Measurements from ENCODE around the gene AQP12B. TPM values are rescaled to one million over a fixed set of nuclear protein-coding genes. Genes with fewer than 3 reads are reported as not detected.

AQP12B gene
- total RNA-seq, 1 donor from 2014 or later = not detected

DNA sequence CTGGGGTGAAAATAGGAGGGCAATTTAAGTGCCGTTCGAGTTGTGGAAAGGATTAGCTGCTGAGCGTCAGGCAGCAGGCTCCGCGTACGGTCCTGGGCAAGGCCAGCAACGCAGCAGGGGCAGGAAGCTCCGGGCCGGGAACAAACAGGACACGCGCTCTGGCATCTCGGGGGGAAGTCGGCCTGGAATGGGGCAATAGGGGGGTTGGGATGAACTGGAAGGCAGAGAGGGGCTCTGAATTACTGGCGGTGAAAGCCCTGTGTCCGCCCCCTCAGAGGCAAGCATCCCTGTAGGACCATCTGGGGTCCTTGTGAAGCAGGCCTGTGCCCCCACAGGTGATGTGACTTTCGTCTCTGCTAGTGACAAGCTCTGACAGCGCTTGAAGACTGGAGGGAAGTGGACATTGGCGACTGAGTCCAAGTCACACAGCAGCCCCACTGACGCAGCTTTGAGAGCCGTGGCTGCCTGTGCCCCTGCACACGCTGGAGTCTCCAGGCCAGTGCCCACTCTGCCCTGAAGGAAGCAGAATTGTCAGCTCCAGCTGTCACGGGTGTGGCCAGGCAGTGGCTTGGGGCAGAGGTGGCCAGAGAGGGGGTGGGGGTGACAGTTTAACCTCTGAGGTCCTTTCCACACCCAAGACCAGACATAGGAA is 35.1 kb downstream of the AQP12B start:
- no peak overlapping the region for H3K4me3 Mint-ChIP-seq (ENCODE audit: unreplicated experiment)
- H3K9me3 Mint-ChIP-seq (ENCODE audit: unreplicated experiment) = peaks cover 10% of the 10 kb centered on the region
- DNase-seq = no peak
- peaks cover 6% of the 10 kb centered on the region for H3K4me1 Mint-ChIP-seq (ENCODE audit: low read depth, unreplicated experiment)
- H3K27me3 Mint-ChIP-seq (ENCODE audit: unreplicated experiment) = peaks cover 13% of the 10 kb centered on the region
- TF ChIP-seq, protein P1, sequence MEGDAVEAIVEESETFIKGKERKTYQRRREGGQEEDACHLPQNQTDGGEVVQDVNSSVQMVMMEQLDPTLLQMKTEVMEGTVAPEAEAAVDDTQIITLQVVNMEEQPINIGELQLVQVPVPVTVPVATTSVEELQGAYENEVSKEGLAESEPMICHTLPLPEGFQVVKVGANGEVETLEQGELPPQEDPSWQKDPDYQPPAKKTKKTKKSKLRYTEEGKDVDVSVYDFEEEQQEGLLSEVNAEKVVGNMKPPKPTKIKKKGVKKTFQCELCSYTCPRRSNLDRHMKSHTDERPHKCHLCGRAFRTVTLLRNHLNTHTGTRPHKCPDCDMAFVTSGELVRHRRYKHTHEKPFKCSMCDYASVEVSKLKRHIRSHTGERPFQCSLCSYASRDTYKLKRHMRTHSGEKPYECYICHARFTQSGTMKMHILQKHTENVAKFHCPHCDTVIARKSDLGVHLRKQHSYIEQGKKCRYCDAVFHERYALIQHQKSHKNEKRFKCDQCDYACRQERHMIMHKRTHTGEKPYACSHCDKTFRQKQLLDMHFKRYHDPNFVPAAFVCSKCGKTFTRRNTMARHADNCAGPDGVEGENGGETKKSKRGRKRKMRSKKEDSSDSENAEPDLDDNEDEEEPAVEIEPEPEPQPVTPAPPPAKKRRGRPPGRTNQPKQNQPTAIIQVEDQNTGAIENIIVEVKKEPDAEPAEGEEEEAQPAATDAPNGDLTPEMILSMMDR (IDR thresholded peaks at IDR 0.05; ENCODE audit: partially characterized antibody, unreplicated experiment) = no peak
- H3K36me3 Mint-ChIP-seq (ENCODE audit: unreplicated experiment) = peaks cover 5% of the 10 kb centered on the region
- H3K27ac Mint-ChIP-seq (ENCODE audit: unreplicated experiment) = no peak overlapping the region

DNA sequence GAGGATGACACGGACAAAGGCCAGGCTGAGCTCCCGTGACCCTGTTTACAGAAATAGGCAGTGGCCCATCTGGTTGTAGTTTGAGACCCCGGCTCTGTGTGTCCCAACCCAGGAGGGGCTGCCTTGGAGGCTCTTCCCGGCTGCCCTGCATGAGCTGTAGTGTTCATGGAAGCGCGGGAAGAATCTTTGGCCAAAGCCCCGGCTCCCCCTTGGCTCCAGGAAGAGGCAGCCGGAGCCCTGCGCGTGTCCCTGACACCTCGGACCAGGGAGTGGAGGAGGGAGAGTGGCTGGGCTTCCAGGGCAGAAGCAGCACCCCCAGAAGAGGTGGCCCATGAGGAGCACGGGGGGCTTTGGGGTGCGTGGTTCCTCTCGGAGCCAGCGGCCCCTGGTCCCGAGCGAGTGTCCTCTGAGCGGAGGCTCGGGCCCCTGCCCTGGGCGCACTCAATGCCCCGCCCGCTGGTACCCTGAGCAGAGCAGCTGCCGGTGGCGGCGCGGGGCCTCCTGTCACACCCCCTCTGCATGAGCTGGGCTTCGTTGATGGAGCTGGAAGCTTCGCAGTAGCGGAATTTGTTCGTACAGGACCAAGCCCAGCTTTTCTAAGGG is 35.7 kb downstream of the AQP12B start:
- no peak overlapping the region for H3K27ac Mint-ChIP-seq (ENCODE audit: unreplicated experiment)
- peaks cover 10% of the 10 kb centered on the region for H3K9me3 Mint-ChIP-seq (ENCODE audit: unreplicated experiment)
- TF ChIP-seq, protein P1 (IDR thresholded peaks at IDR 0.05; ENCODE audit: partially characterized antibody, unreplicated experiment) = no peak
- H3K4me1 Mint-ChIP-seq (ENCODE audit: low read depth, unreplicated experiment) = peaks cover 6% of the 10 kb centered on the region
- peaks cover 13% of the 10 kb centered on the region for H3K27me3 Mint-ChIP-seq (ENCODE audit: unreplicated experiment)
- no peak for DNase-seq
- H3K36me3 Mint-ChIP-seq (ENCODE audit: unreplicated experiment) = peaks cover 5% of the 10 kb centered on the region
- H3K4me3 Mint-ChIP-seq (ENCODE audit: unreplicated experiment) = no peak overlapping the region

DNA sequence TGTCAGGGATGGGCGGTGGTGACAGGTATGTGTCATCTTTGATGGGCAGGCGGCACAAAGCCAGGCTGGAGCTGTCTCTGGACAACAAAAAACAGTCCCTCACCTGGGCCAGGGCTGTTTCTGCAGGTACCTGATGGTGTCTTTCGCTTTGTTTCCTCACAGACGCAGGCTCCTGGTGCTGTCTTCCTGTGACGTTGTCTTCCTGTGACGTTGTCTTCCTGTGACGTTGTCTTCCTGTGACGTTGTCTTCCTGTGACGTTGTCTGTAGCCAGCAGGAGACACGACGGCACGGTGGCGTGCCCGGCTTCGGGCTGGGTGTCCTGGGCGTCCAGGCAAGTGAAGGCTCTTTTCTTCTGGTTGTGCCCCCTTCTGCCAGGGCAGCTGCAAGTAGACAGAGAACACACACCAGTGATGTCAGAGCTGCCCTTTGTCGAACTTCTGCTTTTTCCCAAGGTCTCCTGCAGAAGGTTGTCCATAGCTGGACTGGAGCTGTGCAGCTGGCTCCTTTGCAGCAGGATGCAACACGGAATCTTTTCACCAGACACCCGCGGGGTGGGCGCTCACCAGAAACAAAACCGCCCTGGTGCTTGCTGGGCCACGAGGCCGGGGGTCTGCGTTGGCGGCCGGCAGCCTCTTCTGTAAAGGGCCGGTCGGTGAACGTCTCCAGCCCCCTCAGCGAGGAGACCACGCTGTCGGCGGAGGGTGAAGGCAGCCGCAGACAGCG is 36.3 kb downstream of the AQP12B start:
- peaks cover 1% of the 10 kb centered on the region for H3K36me3 Mint-ChIP-seq (ENCODE audit: unreplicated experiment)
- peaks cover 6% of the 10 kb centered on the region for H3K4me1 Mint-ChIP-seq (ENCODE audit: low read depth, unreplicated experiment)
- no peak overlapping the region for H3K4me3 Mint-ChIP-seq (ENCODE audit: unreplicated experiment)
- H3K27me3 Mint-ChIP-seq (ENCODE audit: unreplicated experiment) = peaks cover 14% of the 10 kb centered on the region
- H3K27ac Mint-ChIP-seq (ENCODE audit: unreplicated experiment) = no peak overlapping the region
- TF ChIP-seq, protein P1 (IDR thresholded peaks at IDR 0.05; ENCODE audit: partially characterized antibody, unreplicated experiment) = no peak
- H3K9me3 Mint-ChIP-seq (ENCODE audit: unreplicated experiment) = peaks cover 8% of the 10 kb centered on the region
- DNase-seq = no peak

DNA sequence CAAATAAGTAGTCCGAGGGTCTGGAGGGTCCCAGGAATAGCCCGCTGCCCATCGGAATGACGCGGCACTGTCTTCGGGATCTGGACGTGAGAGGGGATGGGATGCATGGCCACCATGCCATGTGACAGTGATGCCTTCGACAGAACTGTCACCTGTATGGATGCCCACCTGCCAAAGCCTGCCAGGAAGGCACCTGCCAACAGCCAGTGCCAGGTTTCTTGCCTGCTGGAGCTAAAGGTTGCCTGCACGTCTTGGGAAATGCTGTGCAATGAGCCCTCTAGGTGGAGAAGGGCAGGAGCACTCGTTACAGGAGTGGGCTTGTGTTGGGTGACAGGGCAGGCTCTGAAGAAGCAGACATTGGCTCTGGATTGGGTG is 36.9 kb downstream of the AQP12B start:
- H3K27ac Mint-ChIP-seq (ENCODE audit: unreplicated experiment) = no peak overlapping the region
- H3K4me1 Mint-ChIP-seq (ENCODE audit: low read depth, unreplicated experiment) = peaks cover 6% of the 10 kb centered on the region

More for the DNA sequence above, 36.9 kb downstream of the AQP12B start:
- H3K36me3 Mint-ChIP-seq (ENCODE audit: unreplicated experiment) = no peaks in the 10 kb centered on the region
- H3K4me3 Mint-ChIP-seq (ENCODE audit: unreplicated experiment) = no peak overlapping the region
- peaks cover 8% of the 10 kb centered on the region for H3K9me3 Mint-ChIP-seq (ENCODE audit: unreplicated experiment)
- no peak for DNase-seq
- TF ChIP-seq, protein P1 (IDR thresholded peaks at IDR 0.05; ENCODE audit: partially characterized antibody, unreplicated experiment) = no peak
- H3K27me3 Mint-ChIP-seq (ENCODE audit: unreplicated experiment) = peaks cover 12% of the 10 kb centered on the region
